ENCODE results near the gene NOS2. TPM values are rescaled to one million over a fixed set of nuclear protein-coding genes. Genes with fewer than 3 reads are reported as not detected.
A peak's percentile ranks its signal among the peaks of the same experiment; 100 is the strongest.

NOS2 gene
- total RNA-seq, 2 donors from 2014 or later, result 0.07 TPM; not detected in 1

GRCh38 chr17:27810902-27811557 is 10.7 kb upstream of the NOS2 start:
- H3K27me3 Mint-ChIP-seq, result peaks cover 4% of the 10 kb centered on the region
- H3K27ac Mint-ChIP-seq, result no peak overlapping the region

GRCh38 chr17:27810211-27810901 is 10.0 kb upstream of the NOS2 start:
- H3K4me1 Mint-ChIP-seq, result peaks cover 35% of the 10 kb centered on the region
- no peak for ATAC-seq
- no peaks in the 10 kb centered on the region for H3K9me3 ChIP-seq (ENCODE audit: control insufficient read depth, low read length, poor library complexity, severe bottlenecking)
- DNase-seq, result no peak
- H3K4me3 Mint-ChIP-seq, result no peak overlapping the region
- H3K27ac Mint-ChIP-seq, result peak overlapping the region; percentile 9
- H3K27me3 Mint-ChIP-seq, result no peaks in the 10 kb centered on the region
- H3K36me3 Mint-ChIP-seq (ENCODE audit: low read depth), result no peaks in the 10 kb centered on the region

More at GRCh38 chr17:27810902-27811557, 10.7 kb upstream of the NOS2 start:
- ATAC-seq (no peak), DNase-seq (no peak)
- H3K9me3 ChIP-seq (ENCODE audit: control insufficient read depth, low read length, poor library complexity, severe bottlenecking), result no peaks in the 10 kb centered on the region
- Mint-ChIP-seq H3K4me1 (peaks cover 29% of the 10 kb centered on the region), H3K36me3 (ENCODE audit: low read depth) (peaks cover 2% of the 10 kb centered on the region), H3K4me3 (no peak overlapping the region)

GRCh38 chr17:27809555-27809954 is 9.2 kb upstream of the NOS2 start:
- no peak for DNase-seq
- peaks cover 39% of the 10 kb centered on the region for H3K4me1 Mint-ChIP-seq
- H3K36me3 Mint-ChIP-seq (ENCODE audit: low read depth), result no peaks in the 10 kb centered on the region
- peak overlapping the region; percentile 1 for H3K27ac Mint-ChIP-seq
- peak overlapping the region; percentile 7 for H3K4me3 Mint-ChIP-seq
- no peak for ATAC-seq
- no peaks in the 10 kb centered on the region for H3K9me3 ChIP-seq (ENCODE audit: control insufficient read depth, low read length, poor library complexity, severe bottlenecking)
- H3K27me3 Mint-ChIP-seq, result no peaks in the 10 kb centered on the region

GRCh38 chr17:27808628-27809027 is 8.3 kb upstream of the NOS2 start:
- no peak for DNase-seq
- Mint-ChIP-seq H3K4me1 (peaks cover 39% of the 10 kb centered on the region), H3K27ac (peak overlapping the region; percentile 89), H3K4me3 (no peak overlapping the region), H3K36me3 (ENCODE audit: low read depth) (no peaks in the 10 kb centered on the region), H3K27me3 (no peaks in the 10 kb centered on the region)
- no peaks in the 10 kb centered on the region for H3K9me3 ChIP-seq (ENCODE audit: control insufficient read depth, low read length, poor library complexity, severe bottlenecking)
- no peak for ATAC-seq

GRCh38 chr17:27807567-27808470 is 7.5 kb upstream of the NOS2 start:
- Mint-ChIP-seq H3K27ac (peak overlapping the region; percentile 89), H3K4me3 (peak overlapping the region; percentile 81), H3K36me3 (ENCODE audit: low read depth) (no peaks in the 10 kb centered on the region), H3K27me3 (no peaks in the 10 kb centered on the region), H3K4me1 (peaks cover 42% of the 10 kb centered on the region)
- DNase-seq (peak in 2 of 3 donors; percentile 28 to 31), ATAC-seq (peak; percentile 91)
- H3K9me3 ChIP-seq (ENCODE audit: control insufficient read depth, low read length, poor library complexity, severe bottlenecking), result no peaks in the 10 kb centered on the region

GRCh38 chr17:27805520-27806146 is 5.3 kb upstream of the NOS2 start:
- Mint-ChIP-seq H3K27me3 (peaks cover 6% of the 10 kb centered on the region), H3K36me3 (ENCODE audit: low read depth) (no peaks in the 10 kb centered on the region), H3K4me1 (peaks cover 38% of the 10 kb centered on the region), H3K27ac (peak overlapping the region; percentile 98), H3K4me3 (peak overlapping the region; percentile 89)
- peak; percentile 77 for ATAC-seq
- no peaks in the 10 kb centered on the region for H3K9me3 ChIP-seq (ENCODE audit: control insufficient read depth, low read length, poor library complexity, severe bottlenecking)
- DNase-seq, result peak; percentile 49 to 70 (median 63)

GRCh38 chr17:27804113-27804512 is 3.8 kb upstream of the NOS2 start:
- H3K9me3 ChIP-seq (ENCODE audit: control insufficient read depth, low read length, poor library complexity, severe bottlenecking), result no peaks in the 10 kb centered on the region
- peaks cover 26% of the 10 kb centered on the region for H3K4me1 Mint-ChIP-seq
- H3K4me3 Mint-ChIP-seq, result no peak overlapping the region
- no peak for DNase-seq
- H3K27me3 Mint-ChIP-seq, result peaks cover 14% of the 10 kb centered on the region
- no peak for ATAC-seq
- no peak overlapping the region for H3K27ac Mint-ChIP-seq
- H3K36me3 Mint-ChIP-seq (ENCODE audit: low read depth), result no peaks in the 10 kb centered on the region

- no peak overlapping the region for H3K4me3 Mint-ChIP-seq
- ATAC-seq (no peak), DNase-seq (no peak)
- peaks cover 20% of the 10 kb centered on the region for H3K4me1 Mint-ChIP-seq
- peaks cover 20% of the 10 kb centered on the region for H3K27me3 Mint-ChIP-seq
- H3K27ac Mint-ChIP-seq, result no peak overlapping the region
- no peaks in the 10 kb centered on the region for H3K9me3 ChIP-seq (ENCODE audit: control insufficient read depth, low read length, poor library complexity, severe bottlenecking)
- no peaks in the 10 kb centered on the region for H3K36me3 Mint-ChIP-seq (ENCODE audit: low read depth)
Observed at GRCh38 chr17:27802962-27803680, 2.8 kb upstream of the NOS2 start.

GRCh38 chr17:27802033-27802432 is 1.7 kb upstream of the NOS2 start:
- H3K36me3 Mint-ChIP-seq (ENCODE audit: low read depth), result peaks cover 2% of the 10 kb centered on the region
- H3K4me3 Mint-ChIP-seq, result no peak overlapping the region
- peaks cover 30% of the 10 kb centered on the region for H3K27me3 Mint-ChIP-seq
- no peak overlapping the region for H3K27ac Mint-ChIP-seq
- DNase-seq (no peak), ATAC-seq (no peak)
- H3K4me1 Mint-ChIP-seq, result peaks cover 15% of the 10 kb centered on the region
- H3K9me3 ChIP-seq (ENCODE audit: control insufficient read depth, low read length, poor library complexity, severe bottlenecking), result no peaks in the 10 kb centered on the region

- H3K27me3 Mint-ChIP-seq, result peaks cover 65% of the 10 kb centered on the region
- H3K36me3 Mint-ChIP-seq (ENCODE audit: low read depth), result peaks cover 10% of the 10 kb centered on the region
- H3K27ac Mint-ChIP-seq, result no peak overlapping the region
- no peak overlapping the region for H3K4me3 Mint-ChIP-seq
- ATAC-seq, result no peak
- peaks cover 12% of the 10 kb centered on the region for H3K4me1 Mint-ChIP-seq
- DNase-seq, result no peak
- H3K9me3 ChIP-seq (ENCODE audit: control insufficient read depth, low read length, poor library complexity, severe bottlenecking), result no peaks in the 10 kb centered on the region
Observed at GRCh38 chr17:27798376-27798775, 2.0 kb downstream of the NOS2 start.

GRCh38 chr17:27797390-27798091 is 2.8 kb downstream of the NOS2 start:
- ATAC-seq, result no peak
- H3K4me1 Mint-ChIP-seq, result peaks cover 9% of the 10 kb centered on the region

More at GRCh38 chr17:27797390-27798091, 2.8 kb downstream of the NOS2 start:
- no peaks in the 10 kb centered on the region for H3K9me3 ChIP-seq (ENCODE audit: control insufficient read depth, low read length, poor library complexity, severe bottlenecking)
- H3K27me3 Mint-ChIP-seq, result peaks cover 65% of the 10 kb centered on the region
- DNase-seq, result no peak
- H3K27ac Mint-ChIP-seq, result no peak overlapping the region
- H3K36me3 Mint-ChIP-seq (ENCODE audit: low read depth), result peaks cover 10% of the 10 kb centered on the region
- no peak overlapping the region for H3K4me3 Mint-ChIP-seq

Measured in T-helper 17 cell (primary cell).